A549 treated with Mapracorat at 1 μM for 4 hours (cell line): ENCODE measurements around the gene SELE. TPM values are rescaled to one million over a fixed set of nuclear protein-coding genes. Genes with fewer than 3 reads are reported as not detected.

Experiments used
- total RNA-seq: library from RNA; stranded (reverse); fragments of 200-300 nt; extraction: Qiagen RNA extraction; gene quantifications from 5 replicates; pipeline ENCODE4 v1.2.3, GENCODE V29; 2022

Gene SELE
- total RNA-seq = not detected in 5 replicates

GRCh38 chr1:169733924-169734323, at the start of gene SELE:
TSS of gene SELE (minus strand) at chr1:169734079. CDS start at chr1:169733612, 467 bp downstream.

GRCh38 chr1:169711469-169712308, 22.2 kb downstream of the SELE start, which contains the start of gene SELL:
TSS of gene SELL (minus strand) at chr1:169711620. CDS start at chr1:169711498, 122 bp downstream.

Other genes with a start within 250 kb of the SELE start
- gene SLC19A2, start 248.1 kb downstream of the SELE start, total RNA-seq = 23.0 to 25.8 TPM (median 24.8 TPM) in 5 replicates
- 0.05 to 0.09 TPM (median 0.07 TPM) in 5 replicates for gene F5, start 147.6 kb downstream of the SELE start, total RNA-seq
- gene SELP, start 104.0 kb downstream of the SELE start, total RNA-seq = not detected in 5 replicates
- 0.13 to 0.65 TPM (median 0.19 TPM) in 4 of 5 replicates, not detected in the other for gene SELL, start 22.5 kb downstream of the SELE start, total RNA-seq
- gene METTL18, start 60.8 kb upstream of the SELE start, total RNA-seq = 4.4 to 6.5 TPM (median 4.9 TPM) in 5 replicates
- 2.3 to 3.4 TPM (median 3.2 TPM) in 5 replicates for gene SCYL3, start 159.8 kb upstream of the SELE start, total RNA-seq